Muscle of back (tissue), 11 donors: ENCODE data around the gene RPTOR. TPM values are rescaled to one million over a fixed set of nuclear protein-coding genes. Genes with fewer than 3 reads are reported as not detected.
A peak's percentile ranks its signal among the peaks of the same experiment; 100 is the strongest.

Experiments used
- DNase-seq, 3 donors: peaks; one replicate each; pipeline versions ENCODE4 v3.0.0 to v3.0.0-alpha.2; 2013
- polyA plus RNA-seq, 10 donors: library from polyadenylated mRNA; unstranded; fragments of 120-200 nt; gene quantifications; one replicate each; pipeline ENCODE4 v1.2.1, GENCODE V29; 2013; ENCODE audit not compliant: insufficient read length in 10 of 10

The RPTOR gene
- polyA plus RNA-seq, 10 donors: 18.8 to 24.3 (median 21.2) TPM

- no peak for DNase-seq
Measured at GRCh38 chr17:80921741-80922579, 377.3 kb downstream of the RPTOR start.

- no peak for DNase-seq
Measured at GRCh38 chr17:80922580-80923160, 378.0 kb downstream of the RPTOR start.

- no peak for DNase-seq
Measured at GRCh38 chr17:80923211-80924110, 378.8 kb downstream of the RPTOR start.

GRCh38 chr17:80924111-80924806, 379.6 kb downstream of the RPTOR start:
- no peak for DNase-seq

- DNase-seq: no peak
Measured at GRCh38 chr17:80924807-80925610, 380.4 kb downstream of the RPTOR start.

GRCh38 chr17:80925688-80926335, 381.2 kb downstream of the RPTOR start:
- DNase-seq: no peak

- DNase-seq: no peak
Measured at GRCh38 chr17:80926591-80927250, 382.1 kb downstream of the RPTOR start.

GRCh38 chr17:80927791-80928216, 383.2 kb downstream of the RPTOR start:
- no peak for DNase-seq

GRCh38 chr17:80929449-80929848, 384.8 kb downstream of the RPTOR start:
- no peak for DNase-seq

GRCh38 chr17:80930335-80931279, 386.0 kb downstream of the RPTOR start:
- DNase-seq: no peak

- DNase-seq: peak in 2 of 3 donors; percentile 66 to 72
Measured at GRCh38 chr17:80931421-80932265, 387.0 kb downstream of the RPTOR start.

- no peak for DNase-seq
Measured at GRCh38 chr17:80935526-80935925, 390.9 kb downstream of the RPTOR start.

- no peak for DNase-seq
Measured at GRCh38 chr17:80936218-80936617, 391.6 kb downstream of the RPTOR start.

GRCh38 chr17:80936723-80937122, 392.1 kb downstream of the RPTOR start:
- no peak for DNase-seq

- DNase-seq: peak in 1 of 3 donors; percentile 59
Measured at GRCh38 chr17:80937462-80938381, 393.1 kb downstream of the RPTOR start.

- no peak for DNase-seq
Measured at GRCh38 chr17:80938556-80938955, 393.9 kb downstream of the RPTOR start.
